IMR-90 (cell line): ENCODE measurements around the gene GPC6. TPM values are rescaled to one million over a fixed set of nuclear protein-coding genes. Genes with fewer than 3 reads are reported as not detected.

Source experiments
- ATAC-seq: fragments of 200-7000 bp; cut with Tn5 transposase; 2 replicates; pipeline ENCODE4 v1.9.1; 2020; ENCODE audit warnings: low read depth, mild to moderate bottlenecking, moderate library complexity
- BruUV-seq: library from RNA; stranded (reverse); fragments of 400-500 nt; replicated peaks from 2 replicates; lab custom pipeline; 2021; lab: Mats Ljungman, UMichigan
- CTCF ChIA-PET: fragments of 300-600 bp; formaldehyde crosslinking; extraction: SDS; loops from one replicate; lab custom pipeline; 2021; ENCODE audit warnings: antibody characterized with exemption; lab: Yijun Ruan, JAX
- POLR2A ChIA-PET: fragments of 300-600 bp; sonication (Branson Sonifier 250); formaldehyde crosslinking; loops from one replicate; lab custom pipeline; 2022; ENCODE audit warnings: antibody characterized with exemption; ENCODE audit not compliant: unreplicated experiment; lab: Charles Lee
- DNase-seq: peaks from one replicate; pipeline ENCODE4 v3.0.0; 2013
- H2AFZ ChIP-seq: replicated peaks from 2 replicates; pipeline ENCODE3; 2013; ENCODE audit warnings: low read length, mild to moderate bottlenecking; ENCODE audit not compliant: poor library complexity
- H2AK5ac ChIP-seq: 2 replicates; pipeline ENCODE4 v1.6.1; 2013; ENCODE audit warnings: low read depth, low read length, inconsistent platforms
- H2AK9ac ChIP-seq: replicated peaks from 2 replicates; pipeline ENCODE3; 2013; ENCODE audit warnings: mild to moderate bottlenecking, low read depth, low read length, moderate library complexity; ENCODE audit not compliant: poor library complexity
- H2BK120ac ChIP-seq: 2 replicates; pipeline ENCODE4 v1.6.1; 2013; ENCODE audit warnings: low read depth, low read length, inconsistent platforms
- H2BK15ac ChIP-seq: 3 replicates; pipeline ENCODE4 v1.6.1; 2013; ENCODE audit warnings: low read depth, low read length, inconsistent platforms
- H2BK20ac ChIP-seq: 2 replicates; pipeline ENCODE4 v1.6.1; 2013; ENCODE audit warnings: low read depth, mild to moderate bottlenecking, inconsistent platforms, low read length, moderate library complexity
- H2BK5ac ChIP-seq: 2 replicates; pipeline ENCODE4 v1.6.1; 2013; ENCODE audit warnings: mild to moderate bottlenecking, low read depth, low read length, inconsistent platforms; ENCODE audit not compliant: poor library complexity, severe bottlenecking
- H3K14ac ChIP-seq: replicated peaks from 2 replicates; pipeline ENCODE4 v1.6.1; 2013; ENCODE audit warnings: low read depth, low read length, inconsistent platforms
- H3K18ac ChIP-seq: 2 replicates; pipeline ENCODE4 v1.6.1; 2013; ENCODE audit warnings: low read depth, low read length, control low read depth
- H3K23ac ChIP-seq: 2 replicates; pipeline ENCODE4 v1.6.1; 2013; ENCODE audit warnings: low read depth, low read length, inconsistent platforms
- H3K27ac ChIP-seq: 2 replicates; pipeline ENCODE4 v1.5.1; 2013; ENCODE audit warnings: mild to moderate bottlenecking, control low read depth, low read length; ENCODE audit not compliant: insufficient read depth
- H3K27me3 ChIP-seq: 2 replicates; pipeline ENCODE4 v1.6.1; 2013; ENCODE audit warnings: low read length; ENCODE audit not compliant: control insufficient read depth, insufficient read depth
- H3K36me3 ChIP-seq: 2 replicates; pipeline ENCODE4 v1.6.1; 2013; ENCODE audit warnings: low read length, mixed read lengths; ENCODE audit not compliant: control insufficient read depth, insufficient read depth
- H3K4ac ChIP-seq: 2 replicates; pipeline ENCODE4 v1.6.1; 2013; ENCODE audit warnings: low read depth, low read length, inconsistent platforms
- H3K4me1 ChIP-seq: 2 replicates; pipeline ENCODE4 v1.6.1; 2013; ENCODE audit warnings: low read length, mixed read lengths; ENCODE audit not compliant: control insufficient read depth, insufficient read depth
- H3K4me2 ChIP-seq: 2 replicates; pipeline ENCODE4 v1.6.1; 2013; ENCODE audit warnings: low read depth, mild to moderate bottlenecking, control low read depth, low read length, moderate library complexity
- H3K4me3 ChIP-seq: 2 replicates; pipeline ENCODE4 v1.5.1; 2013; ENCODE audit warnings: low read depth, mild to moderate bottlenecking, control low read depth, low read length, moderate library complexity; ENCODE audit not compliant: insufficient read depth
- H3K56ac ChIP-seq: 2 replicates; pipeline ENCODE4 v1.6.1; 2013; ENCODE audit warnings: low read length, inconsistent platforms; ENCODE audit not compliant: insufficient read depth; ENCODE audit errors: extremely low read depth
- H3K79me1 ChIP-seq, 2 experiments: 2 replicates each; pipeline ENCODE4 v1.6.1; 2013; ENCODE audit warnings: low read length in 2 of 2, inconsistent platforms in 1 of 2, low read depth in 1 of 2
- H3K9ac ChIP-seq: 2 replicates; pipeline ENCODE4 v1.6.1; 2013; ENCODE audit warnings: low read depth, low read length, control low read depth
- H3K9me1 ChIP-seq: 2 replicates; pipeline ENCODE4 v1.6.1; 2013; ENCODE audit warnings: low read length, inconsistent platforms; ENCODE audit not compliant: insufficient read depth
- H3K9me3 ChIP-seq: 2 replicates; pipeline ENCODE4 v1.6.1; 2013; ENCODE audit warnings: low read length; ENCODE audit not compliant: control insufficient read depth, insufficient read depth
- H4K20me1 ChIP-seq: 2 replicates; pipeline ENCODE4 v1.6.1; 2013; ENCODE audit warnings: low read length, inconsistent platforms; ENCODE audit not compliant: insufficient read depth
- H4K5ac ChIP-seq: 2 replicates; pipeline ENCODE4 v1.6.1; 2013; ENCODE audit warnings: mild to moderate bottlenecking, low read depth, low read length, control low read depth
- H4K8ac ChIP-seq, 2 experiments: 2 replicates each; pipeline ENCODE4 v1.6.1; 2013; ENCODE audit warnings: low read depth in 2 of 2, low read length in 2 of 2, control low read depth in 1 of 2, inconsistent platforms in 1 of 2
- H4K91ac ChIP-seq: 2 replicates; pipeline ENCODE4 v1.6.1; 2013; ENCODE audit warnings: low read depth, low read length, inconsistent platforms; ENCODE audit not compliant: insufficient read depth
- BHLHE40 ChIP-seq: fragments of 150-350 bp; IDR thresholded peaks from 2 replicates; pipeline ENCODE4 v1.6.1; 2016; ENCODE audit warnings: mild to moderate bottlenecking, low read depth, low read length
- CEBPB ChIP-seq: IDR thresholded peaks from 2 replicates; pipeline ENCODE4 v1.6.1; 2012; ENCODE audit warnings: low read depth, low read length, improper control_type of control experiment
- CHD1 ChIP-seq: IDR thresholded peaks from 2 replicates; pipeline ENCODE4 v1.6.1; 2012; ENCODE audit warnings: low read depth, low read length, improper control_type of control experiment
- FOS ChIP-seq: fragments of 150-350 bp; IDR thresholded peaks from 2 replicates; pipeline ENCODE4 v1.6.1; 2016; ENCODE audit warnings: low read depth, low read length
- MAFK ChIP-seq: IDR thresholded peaks from 2 replicates; pipeline ENCODE4 v1.6.1; 2012; ENCODE audit warnings: low read depth, low read length, improper control_type of control experiment
- MAZ ChIP-seq: IDR thresholded peaks from 2 replicates; pipeline ENCODE4 v1.6.1; 2012; ENCODE audit warnings: low read depth, mild to moderate bottlenecking, low read length, improper control_type of control experiment, moderate library complexity, borderline replicate concordance
- MXI1 ChIP-seq: IDR thresholded peaks from 2 replicates; pipeline ENCODE4 v1.6.1; 2012; ENCODE audit warnings: low read depth, mild to moderate bottlenecking, low read length, moderate library complexity, borderline replicate concordance
- NFE2L2 ChIP-seq: fragments of 150-350 bp; IDR thresholded peaks from 2 replicates; pipeline ENCODE4 v1.6.1; 2016; ENCODE audit warnings: low read depth, mild to moderate bottlenecking, low read length
- POLR2A ChIP-seq: IDR thresholded peaks from 2 replicates; pipeline ENCODE4 v1.6.1; 2012; ENCODE audit warnings: mild to moderate bottlenecking, low read depth, low read length
- RAD21 ChIP-seq: IDR thresholded peaks from 2 replicates; pipeline ENCODE4 v1.6.1; 2012; ENCODE audit warnings: low read length, improper control_type of control experiment
- RCOR1 ChIP-seq: IDR thresholded peaks from 2 replicates; pipeline ENCODE4 v1.6.1; 2012; ENCODE audit warnings: mild to moderate bottlenecking, low read length, improper control_type of control experiment; ENCODE audit not compliant: insufficient replicate concordance
- RFX5 ChIP-seq: IDR thresholded peaks from 2 replicates; pipeline ENCODE4 v1.8.0; 2012; ENCODE audit warnings: low read depth, mild to moderate bottlenecking, low read length, moderate library complexity
- USF2 ChIP-seq: fragments of 150-350 bp; IDR thresholded peaks from 2 replicates; pipeline ENCODE4 v1.6.1; 2017; ENCODE audit warnings: mild to moderate bottlenecking, antibody characterized with exemption, low read length, low read depth
- dilution Hi-C: fragments of 300-500 bp; cut with HindIII; formaldehyde crosslinking; loops from one replicate; pipeline ENCODE4 v1.14.3; 2018; ENCODE audit warnings: low sequenced_read_pairs; ENCODE audit not compliant: unreplicated experiment
- in situ Hi-C: fragments of 300-500 bp; cut with MboI; formaldehyde crosslinking; loops from 3 replicates; pipeline ENCODE4 v1.14.3; 2019; ENCODE audit warnings: low sequenced_read_pairs, inconsistent platforms, mixed read lengths
- intact Hi-C: fragments of 100-400 bp; cut with micrococcal nuclease; formaldehyde crosslinking; loops from 2 replicates; pipeline ENCODE4 v1.10.0; 2022
- polyA plus RNA-seq, 3 experiments: library from polyadenylated mRNA; depleted of rRNA; stranded (reverse); fragments of >200 nt; gene quantifications; 2 replicates each; pipeline ENCODE4 v1.2.3, GENCODE V29; 2012; ENCODE audit warnings: low replicate concordance in 1 of 3
- total RNA-seq: library from RNA; depleted of rRNA; stranded (reverse); fragments of >200 nt; gene quantifications from 2 replicates; pipeline ENCODE4 v1.2.3, GENCODE V29; 2012
- TF ChIP-seq, protein P1 (sequence below): conservative IDR thresholded peaks from 2 replicates; pipeline ENCODE4 v1.5.1; 2012; ENCODE audit warnings: mild to moderate bottlenecking, low read depth, low read length, improper control_type of control experiment

Gene GPC6
- total and polyA plus RNA-seq, 2 of the 4 experiments (the other 2 are of a cell fraction): 14.9 to 39.4 TPM

- TF ChIP-seq USF2 (no peak), FOS (peak; percentile 58; the same call in 1 of the 2 replicates), RCOR1 (no peak), MAZ (0 out of 2 replicates have a peak, but pooled peaks have one; percentile 6)
Observed at GRCh38 chr13:93476175-93476574, 249.6 kb downstream of the GPC6 start (continued).

DNA sequence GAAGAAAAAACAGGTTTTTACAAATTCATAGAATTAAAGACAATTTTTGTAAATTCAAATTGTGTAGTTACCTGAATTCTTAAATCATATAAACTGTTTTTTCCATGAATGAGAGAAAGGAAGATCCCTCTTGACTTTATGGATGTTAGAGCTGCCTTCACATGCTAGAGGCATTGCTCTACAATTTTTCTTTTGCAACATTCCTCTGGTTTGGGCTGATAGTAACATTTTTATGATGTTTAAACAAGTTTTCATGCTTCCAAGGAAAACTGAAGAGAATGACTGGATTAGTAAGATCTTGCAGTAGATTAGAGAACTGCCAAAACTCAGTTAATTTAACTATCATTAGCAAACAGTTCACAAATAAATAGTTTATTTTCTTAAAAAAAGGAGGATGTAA lies 250.6 kb downstream of the GPC6 start:
- H3K27me3 ChIP-seq: no peaks in the 10 kb centered on the region
- no TSS peak for BruUV-seq
- 0 out of 2 replicates have a peak, but pooled peaks have one; percentile 24 for ATAC-seq
- H2BK120ac ChIP-seq: no peak overlapping the region
- no peak overlapping the region for H2AK9ac ChIP-seq
- no peak overlapping the region for H2BK5ac ChIP-seq
- POLR2A ChIA-PET: no interaction called here
- H3K14ac ChIP-seq: no peak overlapping the region
- H2AK5ac ChIP-seq: no peak overlapping the region
- dilution Hi-C loops: no loop called here
- H4K8ac ChIP-seq: no peak overlapping the region
- H3K4me1 ChIP-seq: peaks cover 14% of the 10 kb centered on the region
- H3K4me2 ChIP-seq: no peak overlapping the region
- H3K79me1 ChIP-seq: peaks cover 2 to 4% of the 10 kb centered on the region in 2 experiments; a peak in 2 of 4 replicates
- H3K56ac ChIP-seq: no peak overlapping the region
- H3K27ac ChIP-seq: no peak overlapping the region
- no peak overlapping the region for H3K23ac ChIP-seq
- no peaks in the 10 kb centered on the region for H3K36me3 ChIP-seq
- H2BK15ac ChIP-seq: no peak overlapping the region
- H3K18ac ChIP-seq: 0 out of 2 replicates have a peak overlapping the region, but pooled peaks have one; percentile 20
- no peak overlapping the region for H4K5ac ChIP-seq
- H3K4ac ChIP-seq: no peak overlapping the region
- intact Hi-C loops: no loop called here
- in situ Hi-C loops: no loop called here
- 0 out of 2 replicates have a peak, but pooled peaks cover 5% of the 10 kb centered on the region for H3K9me1 ChIP-seq
- CTCF ChIA-PET: no interaction called here
- 0 out of 2 replicates have a peak, but pooled peaks cover 4% of the 10 kb centered on the region for H3K9me3 ChIP-seq
- peak; percentile 27 for DNase-seq
- no peak overlapping the region for H3K9ac ChIP-seq
- H4K91ac ChIP-seq: no peak overlapping the region
- H2AFZ ChIP-seq: no peak overlapping the region
- no peak overlapping the region for H3K4me3 ChIP-seq
- no peak overlapping the region for H2BK20ac ChIP-seq
- H4K20me1 ChIP-seq: no peaks in the 10 kb centered on the region
- TF ChIP-seq CEBPB (no peak), NFE2L2 (no peak), MXI1 (no peak), RAD21 (no peak), USF2 (no peak), BHLHE40 (no peak), RFX5 (no peak), MAFK (no peak), POLR2A (no peak), RCOR1 (no peak), FOS (no peak), CHD1 (no peak)
- TF ChIP-seq, protein P1, sequence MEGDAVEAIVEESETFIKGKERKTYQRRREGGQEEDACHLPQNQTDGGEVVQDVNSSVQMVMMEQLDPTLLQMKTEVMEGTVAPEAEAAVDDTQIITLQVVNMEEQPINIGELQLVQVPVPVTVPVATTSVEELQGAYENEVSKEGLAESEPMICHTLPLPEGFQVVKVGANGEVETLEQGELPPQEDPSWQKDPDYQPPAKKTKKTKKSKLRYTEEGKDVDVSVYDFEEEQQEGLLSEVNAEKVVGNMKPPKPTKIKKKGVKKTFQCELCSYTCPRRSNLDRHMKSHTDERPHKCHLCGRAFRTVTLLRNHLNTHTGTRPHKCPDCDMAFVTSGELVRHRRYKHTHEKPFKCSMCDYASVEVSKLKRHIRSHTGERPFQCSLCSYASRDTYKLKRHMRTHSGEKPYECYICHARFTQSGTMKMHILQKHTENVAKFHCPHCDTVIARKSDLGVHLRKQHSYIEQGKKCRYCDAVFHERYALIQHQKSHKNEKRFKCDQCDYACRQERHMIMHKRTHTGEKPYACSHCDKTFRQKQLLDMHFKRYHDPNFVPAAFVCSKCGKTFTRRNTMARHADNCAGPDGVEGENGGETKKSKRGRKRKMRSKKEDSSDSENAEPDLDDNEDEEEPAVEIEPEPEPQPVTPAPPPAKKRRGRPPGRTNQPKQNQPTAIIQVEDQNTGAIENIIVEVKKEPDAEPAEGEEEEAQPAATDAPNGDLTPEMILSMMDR: no peak
